K562 (cell line): ENCODE data around the gene GNAT3. TPM values are rescaled to one million over a fixed set of nuclear protein-coding genes. Genes with fewer than 3 reads are reported as not detected.

Experiments
- ATAC-seq: fragments of 200-7000 bp; cut with Tn5 transposase; 3 replicates; pipeline ENCODE4 v1.9.1; 2020; ENCODE audit warnings: moderate library complexity
- BruUV-seq: library from RNA; stranded (reverse); fragments of 400-500 nt; replicated peaks from 2 replicates; lab custom pipeline; 2021; lab: Mats Ljungman, UMichigan
- CTCF ChIA-PET: fragments of 300-600 bp; formaldehyde crosslinking; extraction: SDS; loops from one replicate; lab custom pipeline; 2021; ENCODE audit warnings: low intra/inter-chr PET ratio; lab: Yijun Ruan, JAX
- POLR2A ChIA-PET: fragments of 300-600, 350-650 bp; sonication (Branson Sonifier 250); formaldehyde crosslinking; extraction: SDS; loops from one replicate; lab custom pipeline; 2021; ENCODE audit warnings: antibody characterized with exemption, inconsistent platforms; lab: Yijun Ruan, JAX
- DNase-seq, 4 experiments: peaks; one replicate each; pipeline versions ENCODE4 v3.0.0 to v3.0.0-alpha.2; 2011 to 2018; ENCODE audit warnings: low spot score in 3 of 4, mixed read lengths in 3 of 4; ENCODE audit errors: extremely low read depth in 1 of 4
- FAIRE-seq: peaks from 2 replicates; lab custom pipeline; 2011; peaks lifted over from hg19 to GRCh38; lab: Jason Lieb, UNC
- H2AFZ ChIP-seq: 2 replicates; pipeline ENCODE4 v1.6.0; 2011; ENCODE audit warnings: low read depth, low read length, control low read depth, inconsistent platforms
- H3K27ac ChIP-seq: fragments of 200-600 bp; 3 replicates; pipeline ENCODE4 v1.8.0; 2011; ENCODE audit warnings: low read depth, mild to moderate bottlenecking, control low read depth, inconsistent platforms, low read length, moderate library complexity, mixed read lengths; ENCODE audit errors: extremely low read depth
- H3K27me3 ChIP-seq, 2 experiments: fragments of 300-600 bp in 1 of 2; 2 replicates in 1 of 2; 3 replicates in 1 of 2; pipeline versions ENCODE4 v1.6.0 to v1.8.0; 2011; ENCODE audit warnings: inconsistent platforms in 2 of 2, low read length in 2 of 2, mild to moderate bottlenecking in 1 of 2, mixed read lengths in 1 of 2, moderate library complexity in 1 of 2; ENCODE audit not compliant: control insufficient read depth in 2 of 2, insufficient read depth in 2 of 2
- H3K36me3 ChIP-seq: fragments of 300-600 bp; 3 replicates; pipeline ENCODE4 v1.8.0; 2011; ENCODE audit warnings: mild to moderate bottlenecking, low read length, inconsistent platforms; ENCODE audit not compliant: control insufficient read depth, insufficient read depth
- H3K4me1 ChIP-seq, 2 experiments: fragments of 200-600 bp in 1 of 2; replicated peaks in 1 of 2; 2 replicates in 1 of 2; 3 replicates in 1 of 2; pipeline versions ENCODE4 v1.5.1 to v1.8.0; 2011; ENCODE audit warnings: inconsistent platforms in 2 of 2, low read length in 2 of 2, mild to moderate bottlenecking in 1 of 2, mixed read lengths in 1 of 2, moderate library complexity in 1 of 2; ENCODE audit not compliant: control insufficient read depth in 2 of 2, insufficient read depth in 2 of 2
- H3K4me2 ChIP-seq: 2 replicates; pipeline ENCODE4 v1.6.1; 2011; ENCODE audit warnings: low read length, control low read depth, inconsistent platforms, mixed read lengths; ENCODE audit not compliant: insufficient read depth
- H3K4me3 ChIP-seq: fragments of 200-600 bp; sonication (generic), shearing (Covaris generic); 2 replicates; pipeline ENCODE4 v1.5.1; 2016; ENCODE audit warnings: control low read depth, inconsistent platforms
- H3K79me2 ChIP-seq: fragments of 200-600 bp; 3 replicates; pipeline ENCODE4 v1.8.0; 2011; ENCODE audit warnings: low read length, inconsistent platforms; ENCODE audit not compliant: control insufficient read depth, insufficient read depth
- H3K9ac ChIP-seq, 2 experiments: 2 replicates each; pipeline versions ENCODE4 v1.6.0 to v1.6.1; 2011; ENCODE audit warnings: low read depth in 2 of 2, low read length in 2 of 2, control low read depth in 1 of 2, inconsistent platforms in 1 of 2, mild to moderate bottlenecking in 1 of 2, mixed read lengths in 1 of 2; ENCODE audit not compliant: insufficient read depth in 1 of 2
- H3K9me1 ChIP-seq: one replicate; pipeline ENCODE4 v1.6.0; 2011; ENCODE audit warnings: inconsistent platforms, mild to moderate bottlenecking, low read length, moderate library complexity; ENCODE audit not compliant: control insufficient read depth, insufficient read depth
- H3K9me3 ChIP-seq: replicated peaks from 2 replicates; pipeline ENCODE4 v1.5.1; 2011; ENCODE audit warnings: low read depth, low read length, inconsistent platforms; ENCODE audit not compliant: control insufficient read depth, insufficient read depth
- H4K20me1 ChIP-seq: replicated peaks from 2 replicates; pipeline ENCODE4 v1.6.1; 2011; ENCODE audit warnings: low read length, inconsistent platforms, mixed read lengths; ENCODE audit not compliant: control insufficient read depth, insufficient read depth
- GTF2B ChIP-seq: IDR thresholded peaks from 2 replicates; pipeline ENCODE4 v1.6.1; 2011; ENCODE audit not compliant: insufficient read length; ENCODE audit errors: extremely low read depth
- GTF2E2 ChIP-seq: fragments of 200-800 bp; sonication (Bioruptor generic); IDR thresholded peaks from 2 replicates; pipeline ENCODE4 v1.6.1; 2016; ENCODE audit warnings: missing genetic modification characterization, missing compliant biosample characterization
- HMGN3 ChIP-seq: IDR thresholded peaks from 2 replicates; pipeline ENCODE4 v1.6.1; 2011; ENCODE audit warnings: borderline replicate concordance, low read depth, mild to moderate bottlenecking, mixed read lengths, low read length; ENCODE audit not compliant: insufficient read length; ENCODE audit errors: extremely low read depth
- POLR3G ChIP-seq: IDR thresholded peaks from 2 replicates; pipeline ENCODE4 v1.6.1; 2011; ENCODE audit not compliant: insufficient read length, insufficient replicate concordance; ENCODE audit errors: extremely low read depth
- PURB ChIP-seq: sonication (generic); formaldehyde crosslinking; IDR thresholded peaks from 2 replicates; pipeline ENCODE4 v1.9.0; 2021; ENCODE audit warnings: low read depth, mild to moderate bottlenecking, missing genetic modification reagents
- RBM39 ChIP-seq: fragments of 200-400 bp; formaldehyde crosslinking; optimal IDR thresholded peaks from 2 replicates; pipeline ENCODE3; 2018; ENCODE audit warnings: low read depth, low read length
- YY1 ChIP-seq, 3 experiments: IDR thresholded peaks; 2 replicates each; pipeline ENCODE4 v1.6.1; 2011; ENCODE audit warnings: low read length in 2 of 3, mild to moderate bottlenecking in 2 of 3, moderate library complexity in 2 of 3, borderline replicate concordance in 1 of 3, control low read depth in 1 of 3, low read depth in 1 of 3; ENCODE audit not compliant: insufficient read depth in 3 of 3, insufficient replicate concordance in 2 of 3, control insufficient read depth in 1 of 3, insufficient read length in 1 of 3; ENCODE audit errors: extremely low read depth in 1 of 3
- ZNF143 ChIP-seq: sonication (generic); formaldehyde crosslinking; IDR thresholded peaks from 2 replicates; pipeline ENCODE4 v1.9.0; 2022; ENCODE audit warnings: mild to moderate bottlenecking, missing genetic modification reagents
- ZNF354B ChIP-seq: fragments of 250-450 bp; sonication (Bioruptor Pico); IDR thresholded peaks from 2 replicates; pipeline ENCODE4 v1.4.0; 2020
- WGBS: fragments of 100-300 bp; shearing (Covaris generic); methylation state at CpG from one replicate; pipeline ENCODE4 v1.1.6; 2016; ENCODE audit warnings: low coverage, mixed read lengths; ENCODE audit not compliant: insufficient coverage; ENCODE audit errors: missing lambda C conversion rate; 5-methylcytosine and 5-hydroxymethylcytosine counted together
- in situ Hi-C: fragments of 300-500 bp; cut with MboI; formaldehyde crosslinking; loops from 4 replicates; pipeline ENCODE4 v1.15.0; 2018; ENCODE audit warnings: inconsistent platforms, mixed read lengths
- intact Hi-C: fragments of 100-400 bp; cut with micrococcal nuclease; formaldehyde crosslinking; loops from 2 replicates; pipeline ENCODE4 v1.14.2; 2022
- polyA plus RNA-seq, 8 experiments: library from polyadenylated mRNA; depleted of rRNA in 4 of 8; stranded (reverse) in 5 of 8; unstranded in 3 of 8; fragments of >200 nt; fragmentation: Nextera tagmentation in 2 of 8; fragmentation: Illumina TruSeq in 1 of 8; extraction: Ambion mirVana in 2 of 8; extraction: Trizol in 1 of 8; gene quantifications; 2 replicates each; pipeline versions ENCODE4 v1.2.1 to v1.2.3, GENCODE V29; 2011 to 2014; ENCODE audit warnings: inconsistent platforms in 1 of 8, missing spikeins in 1 of 8
- total RNA-seq, 7 experiments: library from RNA; depleted of rRNA in 6 of 7; stranded (reverse); fragments of >200 nt in 6 of 7; fragmentation: Illumina TruSeq in 2 of 7; extraction: Trizol in 2 of 7; gene quantifications; 2 replicates each; pipeline versions ENCODE4 v1.2.1 to v1.2.3, GENCODE V29; 2011 to 2021; ENCODE audit warnings: low replicate concordance in 1 of 7
- TF ChIP-seq, protein P1 (sequence below): fragments of 250-450 bp; sonication (Bioruptor Pico); IDR thresholded peaks from 2 replicates; pipeline ENCODE4 v1.5.0; 2021; ENCODE audit warnings: mild to moderate bottlenecking, borderline replicate concordance

Gene GNAT3
- total and polyA plus RNA-seq, 9 of the 15 experiments (the other 6 are each of a cell fraction or from before 2014, with no cell fraction given): not detected

- no peak for TF ChIP-seq GTF2E2 (tag)
- TF ChIP-seq, all 486 proteins: peak for 0
Measured at GRCh38 chr7:80532153-80532552, 20.3 kb upstream of the GNAT3 start (continued).

DNA sequence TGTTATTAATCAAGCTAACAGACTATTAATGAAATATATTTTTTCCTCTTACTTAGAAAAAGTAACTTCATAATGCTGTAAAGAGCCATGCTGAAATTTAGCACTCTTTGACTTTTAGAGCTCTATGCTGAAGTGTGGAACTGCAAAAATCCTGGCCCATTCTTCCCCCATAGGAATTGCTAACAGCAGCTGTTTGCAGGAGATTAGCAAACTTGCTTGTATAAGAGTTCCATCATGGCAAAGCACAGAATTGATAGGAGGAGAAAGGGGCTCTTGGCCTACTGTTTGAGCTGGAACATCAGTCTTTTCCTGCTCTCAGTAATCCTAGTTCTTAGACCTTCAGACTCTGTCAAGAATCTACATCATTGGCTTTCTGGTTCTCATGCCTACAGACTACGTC, 18.3 kb upstream of the GNAT3 start:
- Histone ChIP-seq H3K27me3 (no peaks in the 10 kb centered on the region), H3K4me3 (no peak overlapping the region), H3K9ac (no peak overlapping the region), H3K9me3 (no peaks in the 10 kb centered on the region)
- intact Hi-C loops: no loop called here
- in situ Hi-C loops: no loop called here
- TF ChIP-seq GTF2B (no peak), POLR3G (no peak), PURB (CRISPR knock-in tag) (no peak), ZNF354B (CRISPR knock-in tag) (no peak), ZNF143 (CRISPR knock-in tag) (no peak), RBM39 (no peak), HMGN3 (no peak), YY1 (IDR thresholded peaks at IDR 0.05; ENCODE audit: borderline replicate concordance in 1 of 3, control insufficient read depth in 1 of 3, extremely low read depth in 1 of 3, insufficient read depth in 3 of 3, insufficient read length in 1 of 3, insufficient replicate concordance in 2 of 3, low read depth in 1 of 3, low read length in 2 of 3) (no peak)
- TF ChIP-seq, protein P1, sequence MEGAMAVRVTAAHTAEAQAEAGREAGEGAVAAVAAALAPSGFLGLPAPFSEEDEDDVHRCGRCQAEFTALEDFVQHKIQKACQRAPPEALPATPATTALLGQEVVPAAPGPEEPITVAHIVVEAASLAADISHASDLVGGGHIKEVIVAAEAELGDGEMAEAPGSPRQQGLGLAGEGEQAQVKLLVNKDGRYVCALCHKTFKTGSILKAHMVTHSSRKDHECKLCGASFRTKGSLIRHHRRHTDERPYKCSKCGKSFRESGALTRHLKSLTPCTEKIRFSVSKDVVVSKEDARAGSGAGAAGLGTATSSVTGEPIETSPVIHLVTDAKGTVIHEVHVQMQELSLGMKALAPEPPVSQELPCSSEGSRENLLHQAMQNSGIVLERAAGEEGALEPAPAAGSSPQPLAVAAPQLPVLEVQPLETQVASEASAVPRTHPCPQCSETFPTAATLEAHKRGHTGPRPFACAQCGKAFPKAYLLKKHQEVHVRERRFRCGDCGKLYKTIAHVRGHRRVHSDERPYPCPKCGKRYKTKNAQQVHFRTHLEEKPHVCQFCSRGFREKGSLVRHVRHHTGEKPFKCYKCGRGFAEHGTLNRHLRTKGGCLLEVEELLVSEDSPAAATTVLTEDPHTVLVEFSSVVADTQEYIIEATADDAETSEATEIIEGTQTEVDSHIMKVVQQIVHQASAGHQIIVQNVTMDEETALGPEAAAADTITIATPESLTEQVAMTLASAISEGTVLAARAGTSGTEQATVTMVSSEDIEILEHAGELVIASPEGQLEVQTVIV: no peak
- TF ChIP-seq, all 486 proteins: peak for 0
- H3K9me1 ChIP-seq: no peaks in the 10 kb centered on the region
- H4K20me1 ChIP-seq: no peaks in the 10 kb centered on the region
- WGBS: 5% methylated on average over 1 of the region's 1 CpG
- H3K27ac ChIP-seq: no peak overlapping the region
- H2AFZ ChIP-seq: no peak overlapping the region
- H3K4me2 ChIP-seq: no peak overlapping the region
- POLR2A ChIA-PET: no interaction called here
- no peaks in the 10 kb centered on the region for H3K36me3 ChIP-seq
- CTCF ChIA-PET: no interaction called here
- H3K4me1 ChIP-seq: no peaks in the 10 kb centered on the region
- ATAC-seq (no peak), DNase-seq (no peak), FAIRE-seq (no peak)
- no TSS peak for BruUV-seq
- H3K79me2 ChIP-seq: no peaks in the 10 kb centered on the region
